22Rv1 (cell line): ENCODE results near the gene TJP2.

ENCODE experiments used
- ZFX ChIP-seq: fragments of 450-650 bp; IDR thresholded peaks from 2 replicates; pipeline ENCODE4 v1.6.1; 2017; ENCODE audit warnings: antibody characterized with exemption, borderline replicate concordance
- TF ChIP-seq, protein P1 (sequence below): fragments of 450-650 bp; IDR thresholded peaks from 2 replicates; pipeline ENCODE4 v1.5.1; 2017; ENCODE audit warnings: mild to moderate bottlenecking

DNA sequence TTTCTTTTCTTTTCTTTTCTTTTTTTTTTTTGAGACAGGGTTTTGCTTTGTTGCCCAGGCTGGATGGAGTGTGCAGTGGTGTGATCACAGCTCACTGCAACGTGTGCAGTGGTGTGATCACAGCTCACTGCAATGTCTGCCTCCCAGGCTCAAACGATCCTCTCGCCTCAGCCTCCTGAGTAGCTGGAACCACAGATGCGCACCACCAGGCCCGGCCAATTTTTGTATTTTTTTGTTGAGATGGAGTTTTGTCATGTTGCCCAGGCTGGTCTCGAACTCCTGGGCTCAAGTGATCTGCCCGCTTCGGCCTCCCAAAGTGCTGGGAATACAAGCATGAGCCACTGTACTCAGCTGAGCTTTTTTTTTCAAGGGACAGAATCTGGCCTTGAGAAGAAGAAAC, 36.8 kb upstream of the TJP2 start:
- TF ChIP-seq, protein P1, sequence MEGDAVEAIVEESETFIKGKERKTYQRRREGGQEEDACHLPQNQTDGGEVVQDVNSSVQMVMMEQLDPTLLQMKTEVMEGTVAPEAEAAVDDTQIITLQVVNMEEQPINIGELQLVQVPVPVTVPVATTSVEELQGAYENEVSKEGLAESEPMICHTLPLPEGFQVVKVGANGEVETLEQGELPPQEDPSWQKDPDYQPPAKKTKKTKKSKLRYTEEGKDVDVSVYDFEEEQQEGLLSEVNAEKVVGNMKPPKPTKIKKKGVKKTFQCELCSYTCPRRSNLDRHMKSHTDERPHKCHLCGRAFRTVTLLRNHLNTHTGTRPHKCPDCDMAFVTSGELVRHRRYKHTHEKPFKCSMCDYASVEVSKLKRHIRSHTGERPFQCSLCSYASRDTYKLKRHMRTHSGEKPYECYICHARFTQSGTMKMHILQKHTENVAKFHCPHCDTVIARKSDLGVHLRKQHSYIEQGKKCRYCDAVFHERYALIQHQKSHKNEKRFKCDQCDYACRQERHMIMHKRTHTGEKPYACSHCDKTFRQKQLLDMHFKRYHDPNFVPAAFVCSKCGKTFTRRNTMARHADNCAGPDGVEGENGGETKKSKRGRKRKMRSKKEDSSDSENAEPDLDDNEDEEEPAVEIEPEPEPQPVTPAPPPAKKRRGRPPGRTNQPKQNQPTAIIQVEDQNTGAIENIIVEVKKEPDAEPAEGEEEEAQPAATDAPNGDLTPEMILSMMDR: no peak
- TF ChIP-seq ZFX: no peak
